ENCODE data around the gene C1orf185.
"Not testable (repeated sequence)": the region's sequence is repeated elsewhere in the genome, so short reads cannot be mapped to it uniquely, and the experiment has no call there.

DNA sequence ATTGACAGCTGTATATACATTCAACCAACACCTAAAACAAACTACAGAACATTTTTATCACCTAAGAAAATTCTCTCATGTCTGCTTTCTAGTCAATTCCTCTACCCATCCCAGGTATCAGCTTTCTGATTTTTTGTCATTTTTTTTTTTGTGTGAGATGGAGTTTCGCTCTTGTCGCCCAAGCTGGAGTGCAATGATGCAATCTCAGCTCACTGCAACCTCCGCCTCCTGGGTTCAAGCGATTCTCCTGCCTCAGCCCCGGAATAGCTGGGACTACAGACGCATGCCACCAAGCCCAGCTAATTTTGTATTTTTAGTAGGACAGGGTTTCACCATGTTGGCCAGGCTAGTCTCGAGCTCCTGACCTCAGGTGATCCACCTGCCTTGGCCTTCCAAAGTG lies 25.1 kb downstream of the C1orf185 start:
- TF ChIP-seq, protein P1, sequence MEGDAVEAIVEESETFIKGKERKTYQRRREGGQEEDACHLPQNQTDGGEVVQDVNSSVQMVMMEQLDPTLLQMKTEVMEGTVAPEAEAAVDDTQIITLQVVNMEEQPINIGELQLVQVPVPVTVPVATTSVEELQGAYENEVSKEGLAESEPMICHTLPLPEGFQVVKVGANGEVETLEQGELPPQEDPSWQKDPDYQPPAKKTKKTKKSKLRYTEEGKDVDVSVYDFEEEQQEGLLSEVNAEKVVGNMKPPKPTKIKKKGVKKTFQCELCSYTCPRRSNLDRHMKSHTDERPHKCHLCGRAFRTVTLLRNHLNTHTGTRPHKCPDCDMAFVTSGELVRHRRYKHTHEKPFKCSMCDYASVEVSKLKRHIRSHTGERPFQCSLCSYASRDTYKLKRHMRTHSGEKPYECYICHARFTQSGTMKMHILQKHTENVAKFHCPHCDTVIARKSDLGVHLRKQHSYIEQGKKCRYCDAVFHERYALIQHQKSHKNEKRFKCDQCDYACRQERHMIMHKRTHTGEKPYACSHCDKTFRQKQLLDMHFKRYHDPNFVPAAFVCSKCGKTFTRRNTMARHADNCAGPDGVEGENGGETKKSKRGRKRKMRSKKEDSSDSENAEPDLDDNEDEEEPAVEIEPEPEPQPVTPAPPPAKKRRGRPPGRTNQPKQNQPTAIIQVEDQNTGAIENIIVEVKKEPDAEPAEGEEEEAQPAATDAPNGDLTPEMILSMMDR (IDR thresholded peaks at IDR 0.05): not testable (repeated sequence)
- not testable (repeated sequence) for TF ChIP-seq POLR2A (IDR thresholded peaks at IDR 0.05)
